ENCODE results near the gene NOX3. TPM values are rescaled to one million over a fixed set of nuclear protein-coding genes. Genes with fewer than 3 reads are reported as not detected.

The NOX3 gene
- total RNA-seq, 1 experiment from 2014 or later, result not detected

- no peaks in the 10 kb centered on the region for H3K9me3 Mint-ChIP-seq
- no peak overlapping the region for H3K4me3 Mint-ChIP-seq
- H3K27ac Mint-ChIP-seq, result no peak overlapping the region
Measured at GRCh38 chr6:155408231-155408630, 47.4 kb downstream of the NOX3 start.

More at GRCh38 chr6:155408231-155408630, 47.4 kb downstream of the NOX3 start:
- no peak overlapping the region for H3K4me2 ChIP-seq (ENCODE audit: insufficient read depth, insufficient read length, low read length)
- no peak overlapping the region for H3T11ph ChIP-seq (ENCODE audit: low read length)
- H3K18ac ChIP-seq (ENCODE audit: insufficient read length, low read depth, low read length), result no peak overlapping the region
- WGBS (ENCODE audit: extremely low coverage, insufficient read length, low lambda C conversion rate), result no CpG with 5 or more reads among the region's 1 CpG
- H3K9me3 ChIP-seq (ENCODE audit: control insufficient read depth, low read depth, low read length), result no peaks in the 10 kb centered on the region
- H3K14ac ChIP-seq (ENCODE audit: insufficient read depth, low read length), result no peak overlapping the region
- no peak for TF ChIP-seq CTCF (conservative IDR thresholded peaks at IDR 0.05)
- H2BK15ac ChIP-seq (ENCODE audit: low read depth, low read length), result no peak overlapping the region
- no peaks in the 10 kb centered on the region for H3K23me2 ChIP-seq (ENCODE audit: insufficient read length, low read depth, low read length, poor library complexity, severe bottlenecking)
- H2BK5ac ChIP-seq (ENCODE audit: insufficient read length, low read length), result no peak overlapping the region
- H3K4me1 Mint-ChIP-seq, result 0 out of 4 replicates have a peak, but pooled peaks cover 0 to 4% of the 10 kb centered on the region in 2 experiments
- H2BK120ac ChIP-seq (ENCODE audit: low read depth, low read length, poor library complexity, severe bottlenecking), result no peak overlapping the region
- no peaks in the 10 kb centered on the region for H3K79me2 ChIP-seq (ENCODE audit: insufficient read depth, low read length)
- no peak overlapping the region for H2BK12ac ChIP-seq (ENCODE audit: insufficient read length, low read depth, low read length)
- no peak overlapping the region for H3K23ac ChIP-seq (ENCODE audit: insufficient read length, low read depth, low read length)
- no peak overlapping the region for H3K56ac ChIP-seq (ENCODE audit: insufficient read length, low read depth, low read length)
- H3K36me3 Mint-ChIP-seq (ENCODE audit: insufficient read depth in 1 of 3, low read depth in 3 of 3), result no peaks in the 10 kb centered on the region
- DNase-seq, result no peak
- H3K4ac ChIP-seq (ENCODE audit: low read depth, low read length), result no peak overlapping the region
- H4K91ac ChIP-seq (ENCODE audit: insufficient read length, low read depth, low read length), result no peak overlapping the region
- no peak overlapping the region for H2BK20ac ChIP-seq (ENCODE audit: low read depth, low read length, poor library complexity, severe bottlenecking)
- no peak overlapping the region for H2AFZ ChIP-seq (ENCODE audit: low read length)
- H2AK5ac ChIP-seq (ENCODE audit: insufficient read length, low read length), result no peak overlapping the region
- no peak overlapping the region for H4K5ac ChIP-seq (ENCODE audit: insufficient read length, low read depth, low read length)
- no peaks in the 10 kb centered on the region; the same call in 1 of the 2 replicates for H3K27me3 Mint-ChIP-seq (ENCODE audit: low read depth)
- peaks cover 2% of the 10 kb centered on the region for H4K20me1 ChIP-seq (ENCODE audit: control insufficient read depth, insufficient read depth, insufficient read length)
- H3K27me3 ChIP-seq (ENCODE audit: insufficient read depth, low read length), result no peaks in the 10 kb centered on the region
- no peak overlapping the region for H4K8ac ChIP-seq (replicated peaks; ENCODE audit: insufficient read length, low read depth, low read length)
- H3K4me1 ChIP-seq (ENCODE audit: insufficient read depth, low read length), result no peaks in the 10 kb centered on the region
- no peak overlapping the region for H3K27ac ChIP-seq (ENCODE audit: insufficient read length, low read depth, low read length)
- H3K9ac ChIP-seq (ENCODE audit: extremely low read depth, insufficient read length, low read length), result no peak overlapping the region
- H3K79me1 ChIP-seq (ENCODE audit: insufficient read depth, low read depth, low read length, poor library complexity, severe bottlenecking), result no peaks in the 10 kb centered on the region
